ENCODE measurements around the gene CD3E.

GRCh38 chr11:118260353-118260752, 44.2 kb upstream of the CD3E start:
- no peak for TF ChIP-seq RAD21 (IDR thresholded peaks at IDR 0.05)
- no peak for TF ChIP-seq CTCF (IDR thresholded peaks at IDR 0.05; ENCODE audit: low read depth, low read length, missing input control)
- TF ChIP-seq HNF4A (conservative IDR thresholded peaks at IDR 0.05) = no peak
- no peak for TF ChIP-seq REST (IDR thresholded peaks at IDR 0.05)
- no peak for TF ChIP-seq GABPA (IDR thresholded peaks at IDR 0.05 in 1 of 2, conservative IDR thresholded peaks at IDR 0.05 in 1 of 2)
- no peak for TF ChIP-seq TAF1 (conservative IDR thresholded peaks at IDR 0.05)
- TF ChIP-seq ATF3 (IDR thresholded peaks at IDR 0.05) = no peak
- TF ChIP-seq RXRA (IDR thresholded peaks at IDR 0.05) = no peak
- TF ChIP-seq SP1 (IDR thresholded peaks at IDR 0.05) = no peak
- no peak for TF ChIP-seq JUND (IDR thresholded peaks at IDR 0.05)
- TF ChIP-seq FOXA1 (IDR thresholded peaks at IDR 0.05) = no peak

Data from liver (tissue), 3 donors.